ENCODE measurements around the gene SNCAIP.

Gene SNCAIP

GRCh38 chr5:122362361-122362760 lies 50.3 kb downstream of the SNCAIP start:
- no peak for TF ChIP-seq CTCF (IDR thresholded peaks at IDR 0.05; ENCODE audit: low read depth, low read length, missing control alignments)
- H3K4me3 ChIP-seq (ENCODE audit: low read depth, low read length): no peak overlapping the region
- DNase-seq (ENCODE audit: low read depth): no peak
- in situ Hi-C loops (cut with HindIII; ENCODE audit: low sequenced_read_pairs): no loop called here

GRCh38 chr5:122363623-122364022 lies 51.6 kb downstream of the SNCAIP start:
- TF ChIP-seq CTCF (IDR thresholded peaks at IDR 0.05; ENCODE audit: low read depth, low read length, missing control alignments): no peak
- H3K4me3 ChIP-seq (ENCODE audit: low read depth, low read length): no peak overlapping the region
- in situ Hi-C loops (cut with HindIII; ENCODE audit: low sequenced_read_pairs): no loop called here
- DNase-seq (ENCODE audit: low read depth): no peak

GRCh38 chr5:122366501-122366900 lies 54.5 kb downstream of the SNCAIP start:
- in situ Hi-C loops (cut with HindIII; ENCODE audit: low sequenced_read_pairs): no loop called here
- no peak overlapping the region for H3K4me3 ChIP-seq (ENCODE audit: low read depth, low read length)
- no peak for DNase-seq (ENCODE audit: low read depth)
- TF ChIP-seq CTCF (IDR thresholded peaks at IDR 0.05; ENCODE audit: low read depth, low read length, missing control alignments): no peak

GRCh38 chr5:122367456-122367855 lies 55.4 kb downstream of the SNCAIP start:
- no peak for TF ChIP-seq CTCF (IDR thresholded peaks at IDR 0.05; ENCODE audit: low read depth, low read length, missing control alignments)
- in situ Hi-C loops (cut with HindIII; ENCODE audit: low sequenced_read_pairs): no loop called here
- H3K4me3 ChIP-seq (ENCODE audit: low read depth, low read length): no peak overlapping the region
- DNase-seq (ENCODE audit: low read depth): no peak

GRCh38 chr5:122368510-122369251 lies 56.6 kb downstream of the SNCAIP start:
- in situ Hi-C loops (cut with HindIII; ENCODE audit: low sequenced_read_pairs): no loop called here
- DNase-seq (ENCODE audit: low read depth): no peak
- H3K4me3 ChIP-seq (ENCODE audit: low read depth, low read length): no peak overlapping the region
- no peak for TF ChIP-seq CTCF (IDR thresholded peaks at IDR 0.05; ENCODE audit: low read depth, low read length, missing control alignments)

GRCh38 chr5:122369253-122369815 lies 57.3 kb downstream of the SNCAIP start:
- in situ Hi-C loops (cut with HindIII; ENCODE audit: low sequenced_read_pairs): no loop called here
- TF ChIP-seq CTCF (IDR thresholded peaks at IDR 0.05; ENCODE audit: low read depth, low read length, missing control alignments): no peak

More at GRCh38 chr5:122369253-122369815, 57.3 kb downstream of the SNCAIP start:
- no peak for DNase-seq (ENCODE audit: low read depth)
- H3K4me3 ChIP-seq (ENCODE audit: low read depth, low read length): no peak overlapping the region
